HG02759 (cell line): ENCODE results near the gene KPNA2.
A peak's percentile ranks its signal among the peaks of the same experiment; 100 is the strongest.
"Not testable (repeated sequence)": the region's sequence is repeated elsewhere in the genome, so short reads cannot be mapped to it uniquely, and the experiment has no call there.

ENCODE experiments used
- ATAC-seq: cut with Tn5 transposase; IDR thresholded peaks from one replicate; pipeline ENCODE4 v1.9.1; 2021; ENCODE audit warnings: mild to moderate bottlenecking, moderate library complexity; ENCODE audit not compliant: unreplicated experiment

Gene KPNA2

GRCh38 chr17:68035523-68036303, at the start of gene KPNA2:
Gene KPNA2 (plus strand): TSS chr17:68035735. CDS start chr17:68037133, 1,398 bp downstream.
- ATAC-seq, result peak; percentile 96

DNA sequence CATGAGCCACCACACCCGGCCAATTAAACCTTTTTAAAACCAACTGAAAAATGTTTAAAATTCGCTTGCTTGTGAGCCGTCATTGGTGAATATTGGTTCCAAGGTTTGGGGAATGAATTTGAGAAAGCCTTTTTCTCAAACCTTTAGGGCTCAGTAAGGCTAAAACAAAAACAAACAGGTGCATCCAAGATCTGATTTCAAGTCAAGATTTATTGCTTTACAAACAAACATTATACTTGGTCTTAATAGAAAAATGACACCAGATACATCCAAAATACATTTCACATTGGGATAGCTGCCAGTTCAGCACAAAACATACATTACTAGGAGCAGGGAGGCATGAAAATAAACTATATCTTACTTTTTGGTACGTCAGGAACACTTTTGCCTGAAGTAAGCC, 44.6 kb upstream of the KPNA2 start:
- no peak for ATAC-seq

DNA sequence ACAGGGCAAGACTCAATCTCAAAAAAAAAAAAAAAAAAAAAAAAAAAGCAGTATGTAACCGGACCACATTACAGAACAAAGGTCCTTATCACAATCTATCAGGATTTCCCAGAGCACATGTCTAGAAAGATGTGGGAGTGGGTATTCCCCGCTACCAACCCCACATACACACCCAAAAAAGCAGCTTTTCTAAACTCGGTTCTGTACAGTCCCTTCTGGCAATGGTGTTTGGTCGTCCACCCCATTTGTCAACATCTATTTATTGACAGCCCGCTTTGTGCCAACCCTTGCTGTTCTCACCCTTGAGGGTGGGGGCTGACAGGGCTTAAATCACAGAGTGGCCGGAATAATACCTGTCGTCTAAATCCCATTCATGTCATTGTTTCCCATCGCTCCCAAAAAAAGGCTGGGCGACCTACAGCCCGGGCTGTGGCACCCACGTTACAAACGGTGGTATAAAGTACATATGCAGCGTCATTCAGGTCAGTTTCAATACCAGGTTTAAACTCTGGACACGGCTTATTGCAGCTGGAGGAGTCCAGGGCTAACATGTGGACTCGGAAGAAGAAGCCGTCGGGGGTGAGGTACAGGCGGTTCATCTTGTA, 42.9 kb upstream of the KPNA2 start:
- ATAC-seq, result no peak

DNA sequence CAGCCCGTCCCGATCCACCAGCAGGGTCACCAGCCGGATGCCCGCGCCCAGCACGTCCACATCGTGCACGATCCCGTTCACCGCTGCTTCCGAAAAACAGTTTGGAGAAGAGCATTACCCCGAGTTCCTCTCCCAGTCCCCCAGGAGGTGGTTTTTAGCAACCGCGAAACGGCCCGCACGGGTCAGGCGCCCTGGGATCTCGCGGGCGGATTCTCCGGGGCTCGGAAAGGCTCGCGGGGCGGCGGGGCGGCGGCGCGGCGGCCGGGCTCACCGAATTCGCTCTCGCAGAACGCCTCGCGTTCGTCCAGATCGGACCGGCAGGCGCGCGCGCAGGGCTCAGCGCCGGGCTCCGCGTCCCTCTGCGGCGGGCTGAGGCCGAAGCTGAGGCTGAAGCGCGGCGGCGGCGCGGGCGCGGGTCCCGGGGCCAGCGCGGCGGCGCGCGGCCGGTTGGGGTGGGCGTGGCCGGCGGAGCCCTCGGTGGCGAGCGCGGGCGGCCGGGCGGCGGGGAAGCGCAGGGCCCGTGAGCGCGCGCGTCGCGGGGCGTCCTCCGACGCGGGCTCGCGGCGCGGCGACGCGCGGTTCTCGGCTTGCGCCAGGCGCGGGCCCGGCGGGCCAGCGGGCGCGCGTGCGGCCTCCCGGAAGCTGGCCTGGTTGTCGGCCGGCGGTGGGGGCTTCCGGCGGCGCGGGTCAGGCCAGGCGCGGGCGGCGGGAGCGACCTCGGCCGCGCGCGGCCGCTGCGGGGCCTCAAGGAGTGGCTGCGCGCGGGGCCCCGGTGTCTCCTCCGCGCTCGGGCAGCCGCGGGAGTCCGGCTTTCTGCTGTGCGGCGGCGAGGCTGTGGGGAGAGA, 42.2 kb upstream of the KPNA2 start:
- peak; percentile 84 for ATAC-seq

DNA sequence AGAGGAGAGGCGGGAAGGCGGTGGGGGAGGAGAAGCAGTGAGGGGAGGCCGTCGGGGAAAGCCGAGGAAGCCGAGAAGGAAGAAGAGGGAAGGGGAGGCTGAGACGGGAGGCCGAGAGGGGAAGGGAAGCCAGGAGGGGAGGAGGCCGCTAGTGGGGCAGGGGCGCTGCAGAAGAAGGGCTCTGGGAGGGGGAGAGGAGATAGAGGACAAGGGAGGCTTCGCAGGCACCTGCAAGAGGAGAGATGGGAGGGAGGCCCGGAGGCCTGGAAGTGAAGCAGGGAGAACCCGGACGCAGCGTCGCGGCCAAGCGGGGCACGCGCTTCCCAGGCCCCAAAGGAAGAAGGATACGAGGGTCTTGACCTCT, 41.6 kb upstream of the KPNA2 start:
- no peak for ATAC-seq

DNA sequence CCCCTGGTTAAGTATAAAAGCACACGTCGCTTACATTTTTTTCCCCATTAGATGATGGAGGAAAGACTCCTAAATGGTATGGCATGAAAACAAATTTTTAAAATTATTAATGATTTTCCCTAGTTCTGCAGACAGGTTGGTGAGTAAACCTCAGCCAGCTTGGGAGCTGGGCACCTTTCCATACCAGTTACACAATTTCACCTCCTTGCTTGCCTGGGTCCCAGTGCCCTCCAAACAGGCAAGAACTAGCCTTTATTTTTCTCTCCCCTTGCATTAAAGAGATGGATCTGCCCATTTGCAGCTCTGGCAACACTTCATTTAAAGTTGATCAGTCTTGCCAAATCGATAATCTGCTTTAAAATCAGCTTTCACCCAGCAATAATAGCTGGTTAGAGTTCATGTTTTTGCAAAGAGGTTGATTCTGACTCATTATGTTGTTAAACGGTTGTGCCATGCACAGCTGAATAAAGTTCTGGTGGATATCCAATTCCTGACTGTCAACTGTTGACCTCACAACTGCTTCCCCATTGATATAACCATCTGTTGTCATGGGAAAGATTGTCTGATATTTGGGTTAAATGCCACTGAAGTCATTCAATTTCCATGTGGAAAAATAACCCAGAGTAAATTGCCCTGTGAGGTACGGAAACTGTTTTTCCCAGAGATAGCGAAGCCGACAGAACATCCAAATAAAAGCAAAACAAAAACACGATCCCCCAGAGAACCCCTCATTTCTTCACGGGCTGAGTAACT, 40.5 kb upstream of the KPNA2 start:
- ATAC-seq, result no peak

DNA sequence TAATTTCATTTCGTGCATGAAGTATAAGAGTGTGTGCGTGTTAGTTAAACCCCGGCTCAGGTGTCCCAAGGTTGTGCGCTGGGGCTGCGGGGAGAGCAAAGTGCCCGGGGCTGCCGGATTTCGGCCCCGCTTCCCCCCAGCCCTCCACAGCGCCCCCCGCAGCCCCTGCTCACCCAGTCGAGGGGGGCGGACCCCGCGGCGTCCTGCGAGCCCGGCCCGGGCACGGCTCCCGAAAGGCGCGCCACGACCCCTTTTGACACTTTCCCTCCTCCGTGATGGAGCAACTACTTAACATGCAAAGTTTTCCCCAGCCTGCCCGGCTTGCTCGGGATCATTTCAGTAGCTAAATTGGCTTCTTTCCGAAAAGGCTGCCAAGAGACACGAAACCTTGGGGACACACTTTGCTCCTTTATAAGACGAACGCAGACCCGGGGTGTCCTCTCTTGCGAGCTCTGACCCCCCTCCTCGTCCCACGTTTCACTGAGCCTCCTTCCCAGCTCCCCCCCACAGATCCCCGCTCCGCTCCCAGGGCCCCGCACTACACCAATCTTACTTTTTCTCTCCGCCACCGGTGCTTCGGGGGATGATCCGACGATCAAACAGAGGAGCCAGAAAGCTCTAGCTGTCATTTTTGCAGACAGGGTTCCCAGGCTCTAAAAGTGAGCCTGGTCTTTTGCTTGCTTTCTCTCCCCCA, 39.8 kb upstream of the KPNA2 start:
- no peak for ATAC-seq

- ATAC-seq, result not testable (repeated sequence)
These were observed 39.0 kb upstream of the KPNA2 start, which contains the start of gene C17orf58 for GRCh38 chr17:67996301-67997171. Gene C17orf58 (minus strand): TSS chr17:67996469. CDS start chr17:67996198, 271 bp downstream.

- no peak for ATAC-seq
These were observed 37.1 kb upstream of the KPNA2 start for GRCh38 chr17:67998466-67998865.

GRCh38 chr17:67999291-67999911, 36.1 kb upstream of the KPNA2 start:
- no peak for ATAC-seq

- ATAC-seq, result no peak
These were observed 31.3 kb upstream of the KPNA2 start for GRCh38 chr17:68004201-68004600.

GRCh38 chr17:68006797-68007196, 28.7 kb upstream of the KPNA2 start:
- ATAC-seq, result no peak

- no peak for ATAC-seq
These were observed 24.3 kb upstream of the KPNA2 start for GRCh38 chr17:68011199-68011665.

DNA sequence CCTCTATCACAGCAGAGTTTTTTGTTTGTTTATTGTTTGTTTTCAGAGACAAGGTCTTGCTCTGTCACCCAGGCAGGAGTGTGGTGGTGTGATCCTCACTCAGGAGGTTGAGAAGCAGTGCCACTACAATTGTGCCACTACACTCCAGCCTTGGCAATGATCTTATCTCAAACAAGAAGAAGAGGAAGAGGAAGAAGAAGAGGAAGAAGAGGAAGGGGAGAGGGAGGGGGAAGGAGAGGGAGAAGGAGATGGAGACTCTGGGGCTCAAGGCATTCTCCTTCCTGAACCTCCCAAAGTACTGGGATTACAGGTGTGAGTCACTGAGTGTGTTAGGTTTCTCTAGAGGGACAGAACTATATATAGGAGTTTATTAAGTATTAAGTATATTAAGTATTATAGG, 22.1 kb upstream of the KPNA2 start:
- ATAC-seq, result no peak

DNA sequence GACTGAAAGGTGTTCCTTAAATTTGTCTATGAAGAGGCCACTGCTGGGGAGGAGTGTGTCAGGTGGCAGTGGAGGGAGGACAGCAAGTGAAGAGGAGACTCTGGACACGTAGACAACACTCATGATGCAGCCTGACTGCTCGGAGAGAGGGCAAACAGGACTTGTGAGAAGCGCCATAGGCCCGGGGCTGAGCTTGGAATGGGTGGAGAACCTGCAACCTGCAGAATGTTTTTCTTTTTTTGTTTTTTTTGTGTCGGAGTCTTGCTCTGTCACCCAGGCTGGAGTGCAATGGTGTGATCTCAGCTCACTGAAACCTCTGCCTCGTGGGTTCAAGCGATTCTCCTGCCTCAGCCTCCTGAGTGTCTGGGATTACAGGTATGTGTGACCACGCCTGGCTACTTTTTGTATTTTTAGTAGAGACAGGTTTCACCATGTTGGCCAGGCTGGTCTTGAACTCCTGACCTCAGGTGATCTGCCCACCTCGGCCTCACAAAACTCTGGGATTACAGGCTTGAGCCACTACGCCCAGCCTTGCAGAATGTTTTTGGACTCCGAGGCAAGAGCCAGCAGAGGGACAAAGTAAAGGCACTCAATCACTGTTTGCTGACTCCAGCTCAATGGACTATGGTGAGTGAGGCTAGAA, 20.3 kb upstream of the KPNA2 start:
- ATAC-seq, result no peak

DNA sequence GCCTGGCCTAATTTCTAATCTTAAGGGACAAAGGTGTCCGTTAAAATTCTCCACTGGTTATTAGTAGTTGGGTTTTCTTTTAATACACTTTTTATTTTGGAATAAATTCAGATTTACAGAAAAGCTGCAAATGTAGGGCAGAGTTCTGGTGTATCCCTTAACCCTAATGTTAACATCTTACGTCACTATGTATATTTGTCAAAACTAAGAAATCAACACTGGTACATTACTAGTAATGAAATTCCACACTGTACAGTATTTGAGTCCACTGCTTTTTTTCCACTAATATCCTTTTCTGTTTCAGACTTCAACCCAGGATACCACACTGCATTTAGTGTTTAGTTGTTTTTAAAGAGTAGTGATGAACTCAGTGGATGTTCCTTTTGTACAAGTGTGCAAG, 18.7 kb upstream of the KPNA2 start:
- no peak for ATAC-seq

- ATAC-seq, result not testable (repeated sequence)
These were observed 17.0 kb upstream of the KPNA2 start for GRCh38 chr17:68018493-68018892.

DNA sequence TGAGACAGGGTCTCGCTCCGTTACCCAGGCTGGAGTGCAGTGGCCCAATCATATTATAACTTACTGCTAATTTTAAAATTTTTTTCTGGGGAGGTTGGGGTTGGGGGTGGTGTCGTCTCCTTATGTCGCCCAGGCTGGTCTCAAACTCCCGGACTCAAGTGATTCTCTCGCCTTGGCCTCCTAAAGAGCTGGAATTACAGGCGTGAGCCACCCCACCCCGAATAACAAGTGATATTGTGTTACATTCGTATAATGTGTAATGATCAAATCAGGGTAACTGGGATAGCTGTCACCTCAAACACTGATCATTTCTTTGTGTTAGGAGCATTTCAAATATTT, 16.2 kb upstream of the KPNA2 start:
- ATAC-seq, result no peak
